Measurements from ENCODE around the gene MAPK8. TPM values are rescaled to one million over a fixed set of nuclear protein-coding genes. Genes with fewer than 3 reads are reported as not detected.

The MAPK8 gene
- total and polyA plus RNA-seq, 12 donors: 7.4 to 41.9 (median 30.0) TPM

DNA sequence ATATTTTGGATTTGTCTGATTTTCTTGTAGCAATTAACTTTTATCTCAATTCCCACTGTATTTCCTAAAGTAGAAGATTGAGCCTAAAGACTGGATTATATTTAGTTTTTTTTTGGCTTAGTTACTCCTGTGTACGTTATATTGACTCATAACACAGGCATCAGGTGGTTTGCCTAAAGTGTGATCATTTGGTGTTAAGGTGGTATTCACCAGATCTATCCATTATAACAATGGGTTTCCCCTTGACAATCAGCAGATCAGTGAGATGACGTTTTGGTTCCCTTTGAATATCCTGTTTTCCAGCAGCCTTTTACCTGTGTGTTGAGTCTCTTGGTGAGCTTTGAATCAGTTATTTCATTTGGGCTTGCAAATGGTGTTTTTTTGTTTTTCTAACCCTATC is 18.1 kb downstream of the MAPK8 start:
- ATAC-seq: no peak
- TF ChIP-seq, protein P1, sequence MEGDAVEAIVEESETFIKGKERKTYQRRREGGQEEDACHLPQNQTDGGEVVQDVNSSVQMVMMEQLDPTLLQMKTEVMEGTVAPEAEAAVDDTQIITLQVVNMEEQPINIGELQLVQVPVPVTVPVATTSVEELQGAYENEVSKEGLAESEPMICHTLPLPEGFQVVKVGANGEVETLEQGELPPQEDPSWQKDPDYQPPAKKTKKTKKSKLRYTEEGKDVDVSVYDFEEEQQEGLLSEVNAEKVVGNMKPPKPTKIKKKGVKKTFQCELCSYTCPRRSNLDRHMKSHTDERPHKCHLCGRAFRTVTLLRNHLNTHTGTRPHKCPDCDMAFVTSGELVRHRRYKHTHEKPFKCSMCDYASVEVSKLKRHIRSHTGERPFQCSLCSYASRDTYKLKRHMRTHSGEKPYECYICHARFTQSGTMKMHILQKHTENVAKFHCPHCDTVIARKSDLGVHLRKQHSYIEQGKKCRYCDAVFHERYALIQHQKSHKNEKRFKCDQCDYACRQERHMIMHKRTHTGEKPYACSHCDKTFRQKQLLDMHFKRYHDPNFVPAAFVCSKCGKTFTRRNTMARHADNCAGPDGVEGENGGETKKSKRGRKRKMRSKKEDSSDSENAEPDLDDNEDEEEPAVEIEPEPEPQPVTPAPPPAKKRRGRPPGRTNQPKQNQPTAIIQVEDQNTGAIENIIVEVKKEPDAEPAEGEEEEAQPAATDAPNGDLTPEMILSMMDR (IDR thresholded peaks at IDR 0.05): no peak
- Histone ChIP-seq H3K27ac (no peak overlapping the region), H3K4me3 (no peak overlapping the region), H3K27me3 (no peaks in the 10 kb centered on the region), H3K9me3 (no peaks in the 10 kb centered on the region), H3K4me1 (peaks cover 0 to 17% (median 7%) of the 10 kb centered on the region in 9 donors), H3K36me3 (no peaks in the 10 kb centered on the region)
- 69 to 74% methylated on average over 2 of the region's 2 CpGs for WGBS, 2 donors
- DNase-seq: no peak
- intact Hi-C loops (cut with DNase I): loop anchor here in 1 of 10 donors (10.0 kb wide), 1 partner anchor 90 kb away; no protein-coding TSS in a partner anchor

DNA sequence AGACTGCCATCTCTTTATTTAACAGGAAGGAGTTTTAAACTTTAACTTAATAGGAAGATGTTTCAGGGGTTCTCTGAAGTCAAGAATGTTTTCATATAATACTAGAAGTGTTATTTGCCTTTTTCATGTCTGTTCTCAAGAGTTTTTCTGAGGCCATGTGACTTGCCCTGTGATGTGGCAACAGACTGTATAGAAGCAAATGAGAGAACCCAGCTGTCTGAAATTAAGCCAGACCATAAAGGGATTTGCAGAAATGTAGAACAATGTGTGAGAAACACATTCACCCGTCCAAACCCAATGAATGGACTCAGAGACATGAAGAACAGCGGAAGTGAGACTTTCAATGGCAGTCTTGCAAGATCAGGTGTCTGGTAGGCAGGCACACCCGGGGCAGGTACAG is 23.8 kb downstream of the MAPK8 start:
- Histone ChIP-seq H3K4me1 (peaks cover 0 to 39% (median 4%) of the 10 kb centered on the region in 9 donors), H3K27ac (no peak overlapping the region), H3K36me3 (no peaks in the 10 kb centered on the region), H3K9me3 (peaks cover 0 to 11% (median 0%) of the 10 kb centered on the region in 11 donors), H3K27me3 (no peaks in the 10 kb centered on the region), H3K4me3 (no peak overlapping the region)
- WGBS, 2 donors: 88 to 91% methylated on average over 3 of the region's 3 CpGs
- ATAC-seq: no peak
- intact Hi-C loops (cut with DNase I): no loop called here
- DNase-seq: no peak
- TF ChIP-seq, protein P1 (IDR thresholded peaks at IDR 0.05): no peak

DNA sequence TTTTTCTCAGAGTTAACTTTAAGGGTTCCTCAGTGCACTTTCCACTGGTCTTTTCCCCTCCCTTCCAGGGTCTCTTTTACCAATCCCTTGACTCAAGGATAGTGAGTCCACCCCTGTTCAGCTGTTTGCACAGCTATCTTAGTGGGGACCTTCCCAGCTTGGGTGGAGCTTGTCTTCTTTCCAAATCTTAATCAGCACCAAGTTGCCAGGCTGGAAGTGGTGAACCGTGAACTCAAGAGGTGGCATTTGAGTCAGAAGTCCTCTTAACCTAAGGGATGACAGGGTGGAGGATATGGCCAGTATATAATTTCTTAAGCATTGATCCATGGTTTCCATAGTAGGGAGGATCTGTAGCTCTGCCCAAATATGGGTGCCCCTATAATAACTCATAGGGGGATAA is 25.0 kb downstream of the MAPK8 start:
- Histone ChIP-seq H3K27ac (no peak overlapping the region), H3K4me1 (peaks cover 0 to 39% (median 4%) of the 10 kb centered on the region in 9 donors), H3K36me3 (no peaks in the 10 kb centered on the region), H3K27me3 (no peaks in the 10 kb centered on the region), H3K9me3 (peaks cover 0 to 11% (median 0%) of the 10 kb centered on the region in 11 donors), H3K4me3 (no peak overlapping the region)
- DNase-seq (no peak), ATAC-seq (no peak)
- intact Hi-C loops (cut with DNase I): no loop called here
- WGBS, 2 donors: 52 to 69% methylated on average over 1 of the region's 1 CpG
- TF ChIP-seq, protein P1 (IDR thresholded peaks at IDR 0.05): no peak

DNA sequence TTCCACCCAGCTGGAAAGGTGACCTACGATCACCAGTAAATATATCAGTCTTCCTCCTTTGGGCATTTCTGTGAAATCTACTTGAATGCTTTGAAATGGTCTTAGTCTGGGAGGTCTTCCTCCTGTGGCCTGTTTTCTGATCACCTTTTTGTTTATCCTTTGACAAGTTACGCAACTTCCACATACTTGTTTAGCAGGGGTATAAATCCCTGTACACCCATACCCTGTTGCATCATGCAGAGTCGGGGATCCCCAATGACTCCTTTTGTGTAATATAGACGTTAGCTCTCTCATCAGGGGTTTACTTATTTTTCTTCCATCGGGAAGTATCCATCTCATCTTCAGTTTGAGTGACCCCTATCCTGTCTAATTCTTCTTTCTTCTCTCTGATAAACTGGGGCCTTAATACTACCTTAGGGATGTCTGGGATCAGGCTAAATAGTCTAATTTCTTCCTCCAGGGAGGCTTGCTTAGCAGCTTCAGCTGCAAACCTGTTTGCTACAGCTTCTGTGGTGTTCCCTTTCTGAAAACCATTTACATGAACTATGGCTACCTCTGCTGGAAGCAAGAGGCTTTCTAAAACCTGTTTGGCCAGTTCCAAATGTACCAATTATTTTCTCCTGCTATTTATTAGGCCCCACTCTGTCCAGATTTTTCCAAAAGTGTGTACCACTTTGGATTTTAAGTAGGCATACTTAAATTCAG is 25.8 kb downstream of the MAPK8 start:
- Histone ChIP-seq H3K27me3 (no peaks in the 10 kb centered on the region), H3K36me3 (no peaks in the 10 kb centered on the region), H3K4me1 (peaks cover 0 to 39% (median 4%) of the 10 kb centered on the region in 9 donors), H3K4me3 (no peak overlapping the region), H3K9me3 (peaks cover 0 to 11% (median 0%) of the 10 kb centered on the region in 11 donors), H3K27ac (no peak overlapping the region)
- TF ChIP-seq, protein P1 (IDR thresholded peaks at IDR 0.05): no peak
- no peak for DNase-seq
- intact Hi-C loops (cut with DNase I): no loop called here
- WGBS, 2 donors: 95 to 97% methylated on average over 5 of the region's 5 CpGs
- no peak for ATAC-seq
